ENCODE results near the gene CCDC57. TPM values are rescaled to one million over a fixed set of nuclear protein-coding genes. Genes with fewer than 3 reads are reported as not detected.

Gene CCDC57
- total RNA-seq, 4 donors from 2014 or later = 27.1 to 79.9 (median 50.9) TPM

DNA sequence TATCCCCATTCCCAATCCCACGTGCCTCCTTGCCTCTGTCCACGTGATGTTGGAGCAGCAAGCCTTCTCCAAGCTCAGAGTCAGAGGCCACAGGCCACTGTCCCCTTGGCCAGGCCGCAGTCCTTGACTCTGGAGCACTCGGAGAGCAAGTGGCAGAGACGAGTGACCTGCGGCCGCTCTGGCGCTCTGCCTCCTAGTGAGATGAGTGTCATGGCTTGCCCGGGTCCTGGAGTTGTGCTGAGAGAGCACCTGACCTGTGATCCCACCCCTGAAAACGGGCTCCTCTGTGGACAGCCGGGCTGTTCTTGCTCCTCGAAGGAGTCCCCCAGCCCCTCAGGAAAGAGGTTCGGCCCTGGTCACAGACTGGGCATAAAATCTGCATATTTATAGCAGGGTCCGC lies 104.6 kb downstream of the CCDC57 start:
- no peaks in the 10 kb centered on the region for H3K27me3 ChIP-seq
- intact Hi-C loops (cut with DNase I) = no loop called here
- peaks cover 0 to 5% of the 10 kb centered on the region in 2 donors for H3K36me3 ChIP-seq
- H3K4me3 ChIP-seq (replicated peaks in 1 of 3) = no peak overlapping the region
- WGBS, 2 donors = 44 to 52% methylated on average over 14 of the region's 14 CpGs
- TF ChIP-seq, protein P1, sequence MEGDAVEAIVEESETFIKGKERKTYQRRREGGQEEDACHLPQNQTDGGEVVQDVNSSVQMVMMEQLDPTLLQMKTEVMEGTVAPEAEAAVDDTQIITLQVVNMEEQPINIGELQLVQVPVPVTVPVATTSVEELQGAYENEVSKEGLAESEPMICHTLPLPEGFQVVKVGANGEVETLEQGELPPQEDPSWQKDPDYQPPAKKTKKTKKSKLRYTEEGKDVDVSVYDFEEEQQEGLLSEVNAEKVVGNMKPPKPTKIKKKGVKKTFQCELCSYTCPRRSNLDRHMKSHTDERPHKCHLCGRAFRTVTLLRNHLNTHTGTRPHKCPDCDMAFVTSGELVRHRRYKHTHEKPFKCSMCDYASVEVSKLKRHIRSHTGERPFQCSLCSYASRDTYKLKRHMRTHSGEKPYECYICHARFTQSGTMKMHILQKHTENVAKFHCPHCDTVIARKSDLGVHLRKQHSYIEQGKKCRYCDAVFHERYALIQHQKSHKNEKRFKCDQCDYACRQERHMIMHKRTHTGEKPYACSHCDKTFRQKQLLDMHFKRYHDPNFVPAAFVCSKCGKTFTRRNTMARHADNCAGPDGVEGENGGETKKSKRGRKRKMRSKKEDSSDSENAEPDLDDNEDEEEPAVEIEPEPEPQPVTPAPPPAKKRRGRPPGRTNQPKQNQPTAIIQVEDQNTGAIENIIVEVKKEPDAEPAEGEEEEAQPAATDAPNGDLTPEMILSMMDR (IDR thresholded peaks at IDR 0.05) = no peak
- peak in 1 of 2 donors; percentile 35 for TF ChIP-seq POLR2A (IDR thresholded peaks at IDR 0.05)
- H3K27ac ChIP-seq = peak overlapping the region; percentile 62 to 97 (median 72)
- H3K9me3 ChIP-seq = no peaks in the 10 kb centered on the region
- peaks cover 43 to 51% of the 10 kb centered on the region in 2 donors for H3K4me1 ChIP-seq
- peak; percentile 76 to 84 for DNase-seq

DNA sequence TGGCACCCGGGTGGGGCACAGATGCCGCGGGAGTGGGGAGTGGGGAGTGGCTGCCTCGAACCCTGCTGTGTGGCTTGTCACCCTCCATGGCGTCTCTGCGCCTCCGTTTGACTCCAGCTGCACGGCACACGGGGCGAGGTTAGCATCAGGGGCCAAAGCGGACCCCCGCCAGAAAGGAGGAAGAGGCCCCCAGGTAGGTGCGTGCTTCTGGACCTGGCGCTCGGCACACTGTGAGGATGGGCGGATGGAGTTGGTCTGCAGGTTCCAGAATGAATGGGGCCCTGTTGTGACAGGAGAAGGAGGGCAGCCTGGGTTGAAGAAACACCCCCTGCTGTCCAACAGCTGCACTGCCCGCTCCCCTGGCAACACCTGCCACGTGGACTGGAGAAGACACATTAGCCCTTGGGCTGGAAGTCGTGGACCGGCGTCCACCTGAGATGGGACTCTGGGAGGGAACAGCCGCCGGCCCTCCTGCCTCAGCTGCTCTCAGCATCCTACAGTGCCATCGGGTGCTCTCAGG lies 105.2 kb downstream of the CCDC57 start:
- intact Hi-C loops (cut with DNase I) = no loop called here
- no peak for TF ChIP-seq POLR2A (IDR thresholded peaks at IDR 0.05)
- TF ChIP-seq, protein P1 (IDR thresholded peaks at IDR 0.05) = peak in 2 of 6 experiments; percentile 12 to 18
- WGBS, 2 donors = 84 to 94% methylated on average over 8 to 21 of the region's 24 CpGs
- H3K9me3 ChIP-seq = no peaks in the 10 kb centered on the region
- DNase-seq = peak in 1 of 2 donors; percentile 34
- H3K27ac ChIP-seq = peak overlapping the region; percentile 13 to 97 (median 72)
- H3K4me1 ChIP-seq = peaks cover 43 to 53% of the 10 kb centered on the region in 2 donors
- H3K27me3 ChIP-seq = no peaks in the 10 kb centered on the region
- no peak overlapping the region for H3K4me3 ChIP-seq (replicated peaks in 1 of 3)
- H3K36me3 ChIP-seq = peaks cover 0 to 2% of the 10 kb centered on the region in 2 donors

DNA sequence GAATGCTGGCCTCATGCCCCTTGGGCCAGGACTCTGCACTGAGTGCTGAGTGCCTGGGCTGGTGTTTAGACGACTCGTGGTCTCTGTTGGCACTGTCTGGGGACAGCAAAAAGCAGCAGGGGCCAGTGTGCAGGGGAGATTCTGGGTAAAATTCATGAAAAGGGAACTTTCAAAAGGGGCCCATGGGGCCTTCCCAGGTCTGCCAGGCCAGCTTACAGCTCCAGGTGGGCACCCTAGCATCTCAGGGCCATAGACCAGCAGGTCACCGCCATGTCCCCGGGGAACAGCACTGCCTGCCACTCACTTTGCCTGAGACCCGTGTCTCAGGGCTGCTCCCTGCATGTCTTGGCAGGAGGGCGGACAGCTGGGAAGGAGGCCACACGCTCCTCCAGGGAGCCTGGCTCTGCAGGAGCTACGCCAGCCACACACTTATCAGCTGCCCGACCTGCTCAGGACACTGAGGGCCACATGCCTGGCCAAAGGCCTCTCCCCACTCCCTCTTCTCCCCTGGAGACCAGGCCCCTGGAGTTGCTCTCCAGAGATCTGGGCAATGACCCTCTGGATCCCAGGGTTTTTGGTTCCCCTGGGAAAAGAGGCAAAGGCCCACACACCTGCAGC lies 105.8 kb downstream of the CCDC57 start:
- peak; percentile 42 to 70 for DNase-seq
- intact Hi-C loops (cut with DNase I) = no loop called here
- Histone ChIP-seq H3K9me3 (no peaks in the 10 kb centered on the region), H3K36me3 (no peaks in the 10 kb centered on the region), H3K27me3 (no peaks in the 10 kb centered on the region), H3K4me1 (peaks cover 43 to 54% of the 10 kb centered on the region in 2 donors), H3K4me3 (replicated peaks in 1 of 3) (no peak overlapping the region), H3K27ac (peak overlapping the region; percentile 4 to 97 (median 72))
- WGBS, 2 donors = 62 to 66% methylated on average over 4 to 9 of the region's 9 CpGs
- TF ChIP-seq POLR2A (IDR thresholded peaks at IDR 0.05) = no peak
- TF ChIP-seq, protein P1 (IDR thresholded peaks at IDR 0.05) = no peak

DNA sequence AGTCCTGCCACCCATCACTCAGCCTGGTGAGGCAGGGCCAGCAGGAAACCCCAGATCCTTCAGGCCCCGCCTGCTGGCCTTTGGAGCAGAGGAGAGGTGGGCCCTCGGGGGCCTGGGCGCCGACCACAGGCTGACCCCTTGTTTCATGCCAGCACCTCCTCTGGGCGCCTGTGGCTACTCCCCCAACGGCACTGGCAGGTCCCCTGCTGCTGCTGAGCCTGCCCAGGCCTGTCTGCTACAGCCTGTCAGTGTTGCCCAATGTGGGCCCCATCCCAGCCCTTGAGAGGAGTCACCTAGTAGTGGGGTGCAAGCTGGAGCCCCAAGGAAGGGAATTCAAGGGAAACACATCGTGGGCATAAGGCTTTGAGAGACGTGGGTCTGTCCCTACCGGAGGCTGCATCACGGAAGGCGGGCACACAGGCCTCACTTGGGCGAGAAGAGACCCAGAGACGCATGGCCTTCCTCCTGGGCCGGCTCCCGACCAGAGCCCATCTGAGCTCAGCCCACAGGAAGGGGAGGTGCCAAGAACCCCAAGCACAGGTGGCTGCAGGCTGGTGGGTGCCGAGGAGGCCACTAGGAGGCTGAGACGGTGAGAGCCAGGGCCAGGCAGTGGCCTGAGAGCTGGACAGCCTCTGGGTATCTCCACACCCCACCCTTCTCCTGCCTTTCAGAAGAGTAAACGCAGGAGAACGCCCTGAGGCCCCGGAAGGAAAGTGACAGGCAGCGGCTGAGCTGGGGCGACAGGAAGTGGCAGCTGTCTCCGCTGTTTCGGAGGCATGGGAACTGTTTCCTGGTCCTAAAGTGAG lies 106.6 kb downstream of the CCDC57 start:
- peaks cover 43 to 60% of the 10 kb centered on the region in 2 donors for H3K4me1 ChIP-seq
- DNase-seq = peak; percentile 47 to 51
- H3K9me3 ChIP-seq = no peaks in the 10 kb centered on the region
- no peak for TF ChIP-seq POLR2A (IDR thresholded peaks at IDR 0.05)
- TF ChIP-seq, protein P1 (IDR thresholded peaks at IDR 0.05) = no peak
- H3K36me3 ChIP-seq = no peaks in the 10 kb centered on the region
- H3K4me3 ChIP-seq (replicated peaks in 1 of 3) = no peak overlapping the region
- peak overlapping the region; percentile 4 to 97 (median 72) for H3K27ac ChIP-seq
- WGBS, 2 donors = 59 to 62% methylated on average over 15 to 24 of the region's 24 CpGs
- intact Hi-C loops (cut with DNase I) = no loop called here
- no peaks in the 10 kb centered on the region for H3K27me3 ChIP-seq

All from thyroid gland (tissue), 4 donors.